Prostate gland (tissue), 2 donors: ENCODE measurements around the gene MRO.

Experiments
- POLR2A ChIP-seq: fragments of 450-650 bp; IDR thresholded peaks from one replicate; pipeline ENCODE4 v1.6.1; 2016; ENCODE audit warnings: antibody characterized with exemption, mild to moderate bottlenecking
- POLR2AphosphoS5 ChIP-seq: sonication (generic); formaldehyde crosslinking; IDR thresholded peaks from one replicate; pipeline ENCODE4 v1.6.1; 2017; ENCODE audit warnings: antibody characterized with exemption
- TF ChIP-seq, protein P1 (sequence below), 4 experiments: fragments of 200-600 bp in 2 of 4; fragments of 450-650 bp in 2 of 4; sonication (generic) in 2 of 4; IDR thresholded peaks; 1 replicate in 3 of 4; 2 replicates in 1 of 4; pipeline ENCODE4 v1.5.1; 2016 to 2019; ENCODE audit warnings: antibody characterized with exemption in 4 of 4, mild to moderate bottlenecking in 2 of 4, moderate library complexity in 2 of 4

GRCh38 chr18:50826027-50826426 lies 6.2 kb upstream of the MRO start:
- TF ChIP-seq, protein P1, sequence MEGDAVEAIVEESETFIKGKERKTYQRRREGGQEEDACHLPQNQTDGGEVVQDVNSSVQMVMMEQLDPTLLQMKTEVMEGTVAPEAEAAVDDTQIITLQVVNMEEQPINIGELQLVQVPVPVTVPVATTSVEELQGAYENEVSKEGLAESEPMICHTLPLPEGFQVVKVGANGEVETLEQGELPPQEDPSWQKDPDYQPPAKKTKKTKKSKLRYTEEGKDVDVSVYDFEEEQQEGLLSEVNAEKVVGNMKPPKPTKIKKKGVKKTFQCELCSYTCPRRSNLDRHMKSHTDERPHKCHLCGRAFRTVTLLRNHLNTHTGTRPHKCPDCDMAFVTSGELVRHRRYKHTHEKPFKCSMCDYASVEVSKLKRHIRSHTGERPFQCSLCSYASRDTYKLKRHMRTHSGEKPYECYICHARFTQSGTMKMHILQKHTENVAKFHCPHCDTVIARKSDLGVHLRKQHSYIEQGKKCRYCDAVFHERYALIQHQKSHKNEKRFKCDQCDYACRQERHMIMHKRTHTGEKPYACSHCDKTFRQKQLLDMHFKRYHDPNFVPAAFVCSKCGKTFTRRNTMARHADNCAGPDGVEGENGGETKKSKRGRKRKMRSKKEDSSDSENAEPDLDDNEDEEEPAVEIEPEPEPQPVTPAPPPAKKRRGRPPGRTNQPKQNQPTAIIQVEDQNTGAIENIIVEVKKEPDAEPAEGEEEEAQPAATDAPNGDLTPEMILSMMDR (IDR thresholded peaks at IDR 0.05), result no peak
- TF ChIP-seq POLR2AphosphoS5, result no peak
- TF ChIP-seq POLR2A, result no peak
